Activated CD4-positive, alpha-beta T cell treated with anti-CD3 and anti-CD28 coated beads, Interleukin-2, amount 50 U/mL, for 16 hours (primary cell): ENCODE results near the gene TMEM131.

Experiments used
- DNase-seq: peaks from one replicate; pipeline ENCODE4 v3.0.0-alpha.2; 2020

Gene TMEM131

DNA sequence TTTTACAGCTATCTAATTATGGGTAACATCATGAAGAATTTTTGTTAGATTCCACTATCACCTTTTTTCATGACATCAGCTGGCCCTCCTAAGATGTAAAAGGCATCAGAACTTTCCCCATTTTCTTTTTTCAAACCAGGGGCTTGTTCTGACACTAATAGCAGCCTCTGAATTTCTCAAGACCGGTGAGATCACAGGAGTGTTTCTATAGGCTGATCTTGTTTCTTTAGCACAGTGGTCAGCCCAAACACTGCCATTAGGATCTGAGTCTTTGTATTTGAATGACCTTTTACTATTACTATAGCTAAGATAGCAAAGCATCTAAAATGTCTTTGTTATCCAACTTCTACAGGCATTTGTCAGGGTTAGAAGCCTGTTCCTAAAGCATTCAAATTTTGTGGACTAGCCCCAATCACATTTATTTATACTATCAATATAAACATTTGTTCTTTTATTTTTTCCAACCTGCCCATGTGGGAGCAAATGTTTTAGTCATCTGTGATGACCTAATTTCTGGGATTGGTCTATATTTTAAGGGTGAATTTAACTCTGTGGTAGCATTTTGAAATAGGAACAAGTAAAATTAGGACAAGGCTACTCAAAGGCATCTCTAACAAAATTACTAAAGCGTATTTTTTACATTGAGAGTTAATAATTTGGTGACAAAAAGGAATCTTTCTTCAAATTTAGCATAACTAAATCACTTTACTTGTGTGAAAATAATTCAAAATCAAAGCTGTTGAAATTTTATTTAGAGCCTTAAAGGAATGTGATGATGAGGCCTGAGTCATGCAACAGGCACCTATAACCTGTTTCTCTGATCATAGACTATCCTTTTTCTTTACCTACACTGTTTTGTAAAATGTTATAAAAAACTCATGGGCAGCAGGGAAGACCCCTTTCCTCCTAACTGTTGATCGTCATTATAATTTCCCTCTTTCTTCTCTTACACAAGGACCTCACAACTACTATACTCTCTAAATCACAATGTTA is 243.1 kb downstream of the TMEM131 start:
- DNase-seq: no peak

DNA sequence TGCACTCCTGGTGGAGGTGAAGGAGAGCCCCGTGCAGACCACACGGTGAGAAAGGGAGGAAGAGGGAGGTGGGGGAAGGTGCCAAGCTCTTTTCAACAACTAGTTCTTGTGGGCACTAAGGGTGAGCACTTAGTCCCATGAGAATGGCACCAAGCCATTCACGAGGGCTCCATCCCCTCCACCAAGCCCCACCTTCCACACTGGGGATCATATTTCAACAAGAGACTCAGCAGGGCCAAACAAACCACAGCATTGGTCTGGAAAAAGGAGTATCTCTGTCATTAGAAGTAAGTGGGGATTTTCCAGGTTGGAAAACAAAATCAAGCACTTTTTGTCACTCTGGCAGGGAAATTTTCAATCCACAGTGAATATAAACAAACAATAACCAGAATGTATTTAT is 244.0 kb downstream of the TMEM131 start:
- no peak for DNase-seq

DNA sequence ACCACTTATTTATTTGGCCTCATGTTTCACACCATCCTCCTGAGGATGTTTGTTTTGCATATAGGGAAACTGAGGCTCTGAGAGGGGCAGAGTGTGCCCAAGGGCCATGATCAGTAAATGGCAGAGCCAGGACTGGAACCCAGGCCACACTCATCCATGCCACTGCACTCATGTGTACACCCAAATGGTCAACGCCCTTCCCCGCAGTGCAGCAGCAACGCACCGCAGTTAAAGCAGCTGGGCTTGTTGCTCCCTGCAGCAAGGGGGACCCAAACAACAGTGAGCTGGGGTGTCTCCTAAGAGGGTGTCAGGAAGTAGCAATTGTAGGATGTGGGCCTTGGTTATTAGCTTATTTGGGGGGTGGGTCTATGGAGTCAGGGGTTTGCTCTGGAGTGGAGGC is 245.7 kb downstream of the TMEM131 start:
- no peak for DNase-seq

DNA sequence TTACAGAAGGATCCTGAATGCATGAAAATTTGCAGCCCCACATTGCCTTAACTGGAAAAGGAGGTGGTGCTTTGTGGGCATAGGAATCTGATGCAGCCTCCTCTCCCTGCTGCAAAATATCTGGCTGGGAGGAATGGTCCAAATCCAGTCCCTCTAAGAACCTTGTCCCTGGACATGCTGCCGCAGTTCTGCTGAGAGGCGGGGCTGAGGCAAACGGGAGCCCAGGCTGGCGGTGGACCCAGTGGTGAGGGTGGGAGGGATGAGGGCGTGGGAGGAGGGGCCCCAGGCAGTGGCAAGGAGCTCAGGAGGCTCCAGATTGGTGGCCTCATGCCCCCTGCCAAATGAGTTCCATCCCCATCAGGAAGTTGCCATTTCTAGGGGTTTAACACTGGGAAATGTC is 246.2 kb downstream of the TMEM131 start:
- no peak for DNase-seq

DNA sequence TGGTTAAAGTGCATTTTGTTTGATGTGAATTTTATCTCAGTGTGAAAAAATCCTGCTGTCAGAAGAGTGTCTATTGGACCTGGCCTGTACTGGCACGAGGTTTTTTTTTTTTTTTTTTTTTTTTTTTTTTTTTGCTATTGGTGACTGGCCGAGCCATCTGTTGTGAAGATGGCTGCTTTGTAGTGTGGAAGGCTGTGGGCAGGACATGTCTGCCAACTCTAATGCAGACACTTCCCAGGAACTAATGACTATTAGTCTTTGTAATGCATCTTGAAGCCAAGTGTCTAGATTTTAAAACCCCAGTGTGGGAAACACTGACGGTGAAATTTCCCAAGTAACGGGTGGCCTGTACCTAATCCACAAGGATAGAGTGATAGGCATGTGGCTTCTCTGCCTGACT is 248.0 kb downstream of the TMEM131 start:
- DNase-seq: no peak

DNA sequence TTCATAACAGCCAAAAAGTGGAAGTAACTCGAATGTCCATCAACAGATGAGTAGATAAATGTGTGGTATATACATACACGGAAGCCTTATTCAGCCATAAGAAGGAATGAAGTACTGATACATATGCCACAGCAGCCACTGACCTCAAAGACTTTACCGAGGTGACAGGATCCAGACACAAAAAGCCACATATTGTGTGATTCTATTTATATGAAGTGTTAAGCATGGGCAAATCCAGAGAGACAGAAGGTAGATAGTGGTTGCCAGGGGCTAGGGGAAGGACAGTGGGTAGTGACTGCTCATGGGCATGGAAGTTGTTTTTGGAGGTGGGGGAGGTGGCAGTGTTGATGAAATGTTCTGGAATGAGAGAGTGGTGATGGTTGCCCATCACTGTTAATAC is 248.5 kb downstream of the TMEM131 start:
- peak; percentile 18 for DNase-seq

DNA sequence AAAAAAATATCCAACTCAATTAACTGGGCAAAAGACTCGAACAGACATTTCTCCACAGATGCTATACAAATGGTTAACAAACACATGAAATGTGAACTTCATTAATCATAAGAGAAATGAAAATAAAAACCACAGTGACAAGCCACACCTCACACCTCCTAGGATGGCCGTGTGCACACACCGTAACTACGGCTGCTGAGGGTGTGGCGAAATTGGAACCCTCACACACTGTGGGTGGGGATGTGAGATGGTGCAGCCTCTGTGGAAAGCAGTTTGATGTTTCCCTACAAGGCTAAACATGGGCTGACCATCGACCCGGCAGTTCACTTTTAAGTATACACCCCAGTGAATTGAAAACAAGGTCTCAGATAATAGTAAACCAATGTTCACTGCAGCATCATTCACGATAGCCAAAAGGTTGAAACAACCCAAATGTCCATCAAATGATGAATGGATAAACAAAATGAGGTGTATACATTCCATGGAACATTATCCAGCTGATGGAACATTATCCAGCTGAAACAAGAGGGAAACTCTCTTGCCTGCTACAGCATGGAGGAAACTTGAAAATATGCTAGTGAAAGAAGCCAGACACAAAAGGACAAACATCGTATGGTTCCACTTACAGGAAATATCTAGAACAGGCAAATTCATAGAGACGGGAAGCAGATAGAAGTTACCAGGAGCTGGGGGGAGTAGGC is 250.1 kb downstream of the TMEM131 start:
- DNase-seq: peak; percentile 79

DNA sequence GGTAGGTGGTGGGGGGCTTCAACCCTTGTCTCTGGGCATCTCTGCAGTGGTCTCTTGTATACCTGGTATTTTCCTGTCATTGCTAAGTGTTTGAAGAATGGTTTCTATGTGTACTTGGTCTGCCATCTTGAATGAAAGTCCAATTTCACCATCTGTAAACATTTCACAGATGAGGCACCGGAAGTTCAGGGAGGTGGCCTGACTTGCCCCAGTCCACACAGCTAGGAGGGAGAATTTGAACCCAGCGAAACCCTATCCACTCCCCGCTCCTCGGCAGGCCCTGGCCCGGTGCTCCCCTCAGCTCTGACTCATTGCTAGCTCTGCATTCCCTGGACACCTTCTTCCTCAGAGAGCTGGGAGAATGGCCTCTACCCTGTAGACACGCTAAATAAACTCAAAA is 251.8 kb downstream of the TMEM131 start:
- no peak for DNase-seq

DNA sequence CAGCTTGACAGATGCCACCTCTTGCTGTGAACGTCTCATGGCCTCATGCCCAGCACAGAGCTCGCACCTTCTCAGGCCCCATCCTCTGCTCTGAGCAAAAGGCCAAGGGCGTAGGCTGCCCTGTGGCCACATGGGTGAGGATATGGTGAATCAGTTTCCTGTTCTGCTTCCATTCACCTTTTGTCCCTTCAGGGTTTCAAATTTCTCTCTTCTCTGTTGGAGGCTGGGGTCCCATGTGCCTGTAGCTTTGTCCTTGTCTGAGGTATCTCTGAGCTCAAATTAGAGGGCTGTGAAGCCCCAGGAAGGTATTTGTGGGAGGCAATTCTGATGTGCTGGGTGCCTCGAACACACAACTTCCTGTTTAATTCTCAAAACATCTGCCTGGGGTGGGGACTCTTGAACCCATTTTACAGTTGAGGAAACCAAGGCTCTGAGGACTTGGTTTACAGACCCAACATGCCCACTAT is 253.3 kb downstream of the TMEM131 start:
- DNase-seq: peak; percentile 44

DNA sequence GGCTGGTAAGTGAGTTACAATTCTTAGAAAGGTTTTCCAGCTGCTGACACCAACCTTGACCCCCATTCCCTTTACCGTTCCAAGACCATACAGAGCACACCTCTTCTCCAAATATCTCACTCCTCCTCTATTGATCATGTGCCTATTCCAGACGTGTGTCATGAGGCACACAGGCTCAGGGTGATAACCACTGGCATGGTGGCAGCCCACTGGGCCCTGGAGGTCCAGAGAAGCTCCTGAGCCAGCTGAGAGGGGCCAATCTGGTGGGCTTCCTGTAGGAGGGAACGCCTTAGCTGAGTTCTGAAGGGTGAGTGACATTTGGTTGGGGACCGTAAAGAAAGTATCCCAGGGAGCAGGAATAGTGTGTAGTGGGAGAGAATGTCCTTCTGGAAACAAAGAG is 254.1 kb downstream of the TMEM131 start:
- no peak for DNase-seq

DNA sequence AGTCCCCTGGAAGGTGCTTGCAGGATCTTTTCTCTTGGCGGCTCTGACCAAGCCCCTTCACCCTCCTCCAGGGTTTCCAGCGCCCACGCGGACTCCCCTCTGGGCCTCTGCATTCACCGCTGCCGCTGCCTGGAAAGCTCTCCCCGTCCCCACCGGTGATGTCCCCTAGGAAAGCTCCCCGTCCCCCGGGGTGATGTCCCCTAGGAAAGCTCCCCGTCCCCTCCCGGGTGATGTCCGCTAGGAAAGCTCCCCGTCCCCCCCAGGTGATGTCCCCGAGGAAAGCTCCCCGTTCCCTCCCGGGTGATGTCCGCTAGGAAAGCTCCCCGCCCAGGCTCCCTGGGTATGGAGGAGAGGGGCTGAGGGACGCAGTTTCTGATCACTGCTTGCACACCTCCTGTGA is 254.5 kb downstream of the TMEM131 start:
- DNase-seq: no peak

DNA sequence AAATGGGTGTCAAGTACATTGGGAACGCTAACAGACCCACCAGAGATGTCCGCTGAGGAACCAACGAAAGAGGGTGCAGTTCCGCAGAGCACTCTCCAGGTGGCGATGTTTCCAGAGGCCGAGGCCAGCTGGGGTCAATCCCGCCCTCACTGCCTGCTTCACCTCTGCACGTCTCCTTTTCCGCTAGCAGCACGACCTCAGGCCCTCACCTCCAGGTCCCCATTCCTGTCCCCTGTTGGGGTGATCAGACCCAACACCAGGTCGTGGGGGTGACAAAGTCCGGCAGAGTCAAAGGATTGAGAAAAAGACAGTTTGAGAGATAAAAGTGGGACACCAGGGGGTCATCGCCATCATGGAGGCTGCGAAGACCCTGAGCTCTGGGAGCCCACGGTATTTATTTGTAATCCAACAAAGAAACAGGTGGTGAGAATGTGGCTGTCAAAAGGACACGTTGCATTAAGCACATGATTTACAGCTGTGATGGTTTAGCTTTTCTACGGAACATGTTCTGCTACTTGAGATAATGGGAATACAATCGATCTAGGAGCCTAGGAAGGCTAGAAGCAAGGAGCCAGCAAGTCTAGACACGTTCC is 255.1 kb downstream of the TMEM131 start:
- DNase-seq: peak; percentile 41

DNA sequence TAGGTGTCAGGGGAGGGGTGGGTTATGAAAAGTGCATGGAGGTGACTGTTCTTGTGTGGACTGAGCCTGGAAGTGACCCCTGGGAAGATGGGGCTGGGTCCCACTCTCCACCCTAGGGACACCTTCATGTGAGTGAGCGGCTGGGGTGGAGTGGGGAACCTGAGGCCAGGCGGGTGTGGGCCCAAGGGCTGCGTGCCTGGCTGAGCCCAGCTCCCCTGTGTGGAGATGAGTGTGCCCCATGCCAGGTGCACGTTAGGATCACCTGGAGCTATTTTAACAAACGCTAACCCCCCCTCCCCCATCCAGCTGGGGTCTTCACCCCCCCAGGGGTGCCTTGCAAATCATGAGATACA is 255.9 kb downstream of the TMEM131 start:
- no peak for DNase-seq

DNA sequence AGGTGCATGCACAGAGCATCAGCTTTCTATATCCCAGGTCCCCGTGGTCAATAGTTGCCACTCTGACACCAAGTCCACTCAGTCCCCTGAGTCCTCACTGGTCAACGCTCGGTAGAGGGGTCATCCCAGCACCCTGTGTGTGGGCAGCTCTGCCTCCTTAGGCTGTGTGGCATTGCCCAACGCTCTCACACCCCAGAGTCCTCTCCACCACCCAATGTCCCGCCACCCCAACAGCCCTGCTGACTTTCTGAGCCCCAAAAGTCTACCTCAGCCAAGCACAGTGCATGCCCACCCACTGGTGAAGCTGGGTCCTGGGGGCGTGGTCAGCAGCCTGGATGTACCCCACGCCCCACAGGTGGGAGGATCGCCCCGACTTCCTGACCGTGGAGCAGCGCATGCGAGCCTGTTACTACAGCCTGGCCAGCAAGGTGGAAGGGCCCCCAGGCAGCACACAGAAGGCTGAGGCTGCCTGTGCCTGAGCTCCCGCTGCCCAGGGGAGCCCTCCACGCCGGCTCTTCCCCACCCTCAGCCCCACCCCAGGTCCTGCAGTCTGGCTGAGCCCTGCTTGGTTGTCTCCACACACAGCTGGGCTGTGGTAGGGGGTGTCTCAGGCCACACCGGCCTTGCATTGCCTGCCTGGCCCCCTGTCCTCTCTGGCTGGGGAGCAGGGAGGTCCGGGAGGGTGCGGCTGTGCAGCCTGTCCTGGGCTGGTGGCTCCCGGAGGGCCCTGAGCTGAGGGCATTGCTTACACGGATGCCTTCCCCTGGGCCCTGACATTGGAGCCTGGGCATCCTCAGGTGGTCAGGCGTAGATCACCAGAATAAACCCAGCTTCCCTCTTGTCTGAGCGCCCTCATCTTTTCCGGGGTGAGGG is 256.5 kb downstream of the TMEM131 start:
- no peak for DNase-seq

DNA sequence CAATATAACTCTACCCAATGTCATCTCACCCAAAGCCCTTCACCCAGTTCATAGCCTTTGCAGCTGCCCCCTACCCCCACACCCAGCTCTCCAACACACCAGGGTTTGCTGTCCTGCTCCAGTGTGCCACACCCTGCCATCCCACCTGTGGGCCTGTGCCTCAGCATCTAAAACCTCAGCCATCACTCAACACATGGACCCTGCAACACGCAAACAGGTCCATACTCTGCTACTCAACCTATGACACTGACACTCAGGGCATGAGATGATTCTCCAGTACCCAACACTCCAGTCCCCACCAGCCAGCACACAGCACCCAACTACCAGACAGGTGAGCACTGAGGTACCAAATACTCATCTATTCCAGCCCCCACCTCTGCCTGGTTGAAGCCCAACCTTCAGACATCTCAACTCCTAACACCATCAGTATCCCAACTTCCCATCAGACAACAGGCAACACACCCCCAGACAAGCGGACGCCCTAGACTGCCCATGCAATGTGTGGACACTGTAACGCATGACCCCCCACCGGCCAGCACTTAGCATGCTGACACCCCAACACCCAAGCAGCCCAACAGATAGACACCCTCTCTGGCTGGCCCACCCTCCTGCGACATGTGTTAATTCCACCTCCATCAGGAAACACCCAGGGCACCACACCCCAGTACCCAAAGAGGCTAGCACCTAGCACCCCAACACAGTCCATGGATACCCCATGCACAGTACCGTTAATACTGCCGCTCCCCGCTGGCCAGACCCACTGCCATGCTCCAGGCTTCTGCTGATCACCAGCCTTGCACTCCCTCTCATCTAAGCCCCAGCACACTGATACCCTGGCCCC is 257.3 kb downstream of the TMEM131 start:
- DNase-seq: no peak

DNA sequence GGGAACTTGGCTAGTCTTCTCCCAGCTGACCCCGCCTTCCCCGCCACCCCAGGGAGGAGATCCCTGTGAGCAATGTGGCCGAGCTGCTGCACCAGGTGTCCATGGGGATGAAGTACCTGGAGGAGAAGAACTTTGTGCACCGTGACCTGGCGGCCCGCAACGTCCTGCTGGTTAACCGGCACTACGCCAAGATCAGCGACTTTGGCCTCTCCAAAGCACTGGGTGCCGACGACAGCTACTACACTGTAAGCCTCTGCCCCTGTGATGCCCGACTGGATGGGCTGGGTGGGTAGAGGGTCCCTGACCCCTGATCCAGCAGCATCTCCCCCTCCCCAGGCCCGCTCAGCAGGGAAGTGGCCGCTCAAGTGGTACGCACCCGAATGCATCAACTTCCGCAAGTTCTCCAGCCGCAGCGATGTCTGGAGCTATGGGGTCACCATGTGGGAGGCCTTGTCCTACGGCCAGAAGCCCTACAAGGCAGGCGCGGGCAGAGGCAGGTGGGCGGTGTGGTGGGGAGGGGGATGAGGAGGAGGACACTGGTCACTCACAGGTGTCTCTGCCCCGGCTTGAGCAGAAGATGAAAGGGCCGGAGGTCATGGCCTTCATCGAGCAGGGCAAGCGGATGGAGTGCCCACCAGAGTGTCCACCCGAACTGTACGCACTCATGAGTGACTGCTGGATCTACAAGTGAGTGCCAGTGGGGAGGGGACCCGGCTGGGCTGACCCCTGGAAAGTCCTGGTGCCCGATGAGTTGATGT is 258.1 kb downstream of the TMEM131 start:
- no peak for DNase-seq

DNA sequence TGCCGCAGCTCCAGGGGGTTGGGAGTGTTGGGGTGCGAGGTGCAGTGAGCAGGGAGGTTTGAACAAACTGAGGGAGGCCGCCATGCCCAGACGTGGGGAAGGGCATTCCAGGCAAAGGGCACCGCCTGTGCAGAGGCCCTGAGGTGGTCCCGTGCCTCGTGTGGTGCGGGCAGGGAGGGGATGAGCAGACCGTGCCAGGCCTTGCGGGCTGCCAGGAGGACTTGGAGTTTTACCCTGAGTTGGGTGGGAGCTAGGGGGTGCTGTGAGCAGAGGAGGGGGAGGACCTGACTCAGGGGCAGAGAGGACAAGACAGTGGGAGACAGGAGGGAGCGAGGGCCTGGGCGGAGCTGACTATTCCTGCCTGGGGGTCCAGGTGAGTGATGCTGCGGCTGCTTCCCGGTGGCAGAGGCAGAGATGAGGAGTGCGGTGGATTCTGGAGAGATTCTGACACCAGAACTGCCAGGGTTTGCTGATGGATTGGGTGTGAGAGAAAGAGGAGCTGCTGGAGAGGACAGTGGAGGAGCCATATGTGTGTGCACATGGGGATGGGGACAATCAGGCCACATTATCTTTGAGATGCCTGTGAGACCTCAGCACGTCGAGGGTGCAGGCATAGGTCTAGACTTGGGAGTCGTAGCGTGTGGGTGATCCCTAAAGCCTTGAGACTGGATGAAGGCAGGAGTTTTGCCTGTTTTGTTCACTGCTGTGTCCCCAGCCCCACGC is 259.0 kb downstream of the TMEM131 start:
- no peak for DNase-seq

DNA sequence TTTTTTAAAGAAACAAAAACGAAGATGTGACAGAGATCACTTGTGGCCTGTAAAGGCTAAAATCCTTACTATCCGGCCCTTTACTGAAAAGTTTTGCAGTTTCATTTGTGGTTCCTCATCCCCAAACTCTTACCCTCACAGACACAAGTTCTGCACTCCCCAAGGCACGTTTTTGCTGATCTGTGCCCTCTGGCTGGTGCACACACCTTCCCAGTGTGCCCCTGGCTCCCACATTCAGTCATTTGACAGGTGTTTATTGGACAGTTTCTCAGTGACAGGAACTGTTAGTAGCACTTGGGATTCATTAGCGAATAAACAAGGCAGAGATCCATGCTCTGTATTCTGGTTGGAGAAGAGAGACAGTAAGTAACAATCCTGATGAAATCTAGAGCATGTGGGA is 259.6 kb downstream of the TMEM131 start:
- no peak for DNase-seq

DNA sequence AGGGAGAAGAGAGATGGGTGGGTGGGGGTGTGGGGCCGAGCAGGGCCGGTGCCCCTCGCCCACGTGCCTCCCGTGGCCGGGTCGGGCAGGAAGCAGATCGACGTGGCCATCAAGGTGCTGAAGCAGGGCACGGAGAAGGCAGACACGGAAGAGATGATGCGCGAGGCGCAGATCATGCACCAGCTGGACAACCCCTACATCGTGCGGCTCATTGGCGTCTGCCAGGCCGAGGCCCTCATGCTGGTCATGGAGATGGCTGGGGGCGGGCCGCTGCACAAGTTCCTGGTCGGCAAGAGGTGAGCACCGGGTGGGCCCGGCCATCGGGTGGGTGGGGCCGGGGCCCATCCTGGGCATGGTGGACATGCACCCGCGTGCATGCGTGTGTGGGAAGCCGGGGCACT is 260.6 kb downstream of the TMEM131 start:
- no peak for DNase-seq
